B cell (primary cell): ENCODE results near the gene PTRH2. TPM values are rescaled to one million over a fixed set of nuclear protein-coding genes. Genes with fewer than 3 reads are reported as not detected.

Experiments used
- ATAC-seq: fragments of 200-7000 bp; cut with Tn5 transposase; one replicate; pipeline ENCODE4 v1.10.0; 2021; ENCODE audit warnings: low read depth, mild to moderate bottlenecking, moderate number of reproducible peaks, moderate library complexity
- CTCF ChIA-PET: fragments of 350-600 bp; sonication (Branson Sonifier 250); formaldehyde crosslinking; loops from one replicate; lab custom pipeline; 2021; ENCODE audit warnings: antibody characterized with exemption, inconsistent platforms; lab: Charles Lee
- POLR2A ChIA-PET: fragments of 350-600 bp; sonication (Branson Sonifier 250); formaldehyde crosslinking; loops from one replicate; lab custom pipeline; 2021; ENCODE audit warnings: antibody characterized with exemption; lab: Charles Lee
- DNase-seq: peaks from one replicate; pipeline ENCODE4 v3.0.0; 2013
- H2AFZ ChIP-seq: 2 replicates; pipeline ENCODE4 v1.6.1; 2012; ENCODE audit warnings: mild to moderate bottlenecking, low read depth, low read length; ENCODE audit not compliant: insufficient read depth, poor library complexity, severe bottlenecking
- H3K27ac ChIP-seq, 2 donors: 1 replicate in 1 of 2; 2 replicates in 1 of 2; pipeline ENCODE4 v1.5.1; 2012 to 2013; ENCODE audit warnings: low read length in 2 of 2, mild to moderate bottlenecking in 2 of 2, moderate library complexity in 1 of 2
- H3K27me3 ChIP-seq, 4 experiments: fragments of 200-600 bp in 1 of 4; sonication (generic) in 1 of 4; replicated peaks in 1 of 4; 1 replicate in 2 of 4; 2 replicates in 2 of 4; pipeline versions ENCODE4 v1.6.1 to v1.7.0; 2013 to 2016; ENCODE audit warnings: low read length in 3 of 4, mild to moderate bottlenecking in 2 of 4, mixed read lengths in 1 of 4, moderate library complexity in 1 of 4; ENCODE audit not compliant: insufficient read depth in 4 of 4, control insufficient read depth in 3 of 4; ENCODE audit errors: control extremely low read depth in 1 of 4
- H3K36me3 ChIP-seq, 2 experiments: replicated peaks in 1 of 2; 1 replicate in 1 of 2; 2 replicates in 1 of 2; pipeline versions ENCODE4 v1.6.1 to v1.7.1; 2013; ENCODE audit warnings: low read length in 1 of 2; ENCODE audit not compliant: insufficient read depth in 2 of 2, control insufficient read depth in 1 of 2; ENCODE audit errors: control extremely low read depth in 1 of 2, extremely low read depth in 1 of 2
- H3K4me1 ChIP-seq, 2 donors: fragments of 200-600 bp in 1 of 2; sonication (generic) in 1 of 2; 1 replicate in 1 of 2; 2 replicates in 1 of 2; pipeline versions ENCODE4 v1.5.1 to v1.6.1; 2013 to 2017; ENCODE audit warnings: low read length in 2 of 2; ENCODE audit not compliant: control insufficient read depth in 2 of 2, insufficient read depth in 2 of 2
- H3K4me2 ChIP-seq: replicated peaks from 2 replicates; pipeline ENCODE3; 2012; ENCODE audit warnings: mild to moderate bottlenecking, low read depth, low read length; ENCODE audit not compliant: poor library complexity, severe bottlenecking
- H3K4me3 ChIP-seq, 5 experiments: fragments of 200-600 bp in 1 of 5; sonication (generic) in 1 of 5; 1 replicate in 3 of 5; 2 replicates in 2 of 5; pipeline versions ENCODE4 v1.5.1 to v1.7.0; 2011 to 2016; ENCODE audit warnings: low read length in 4 of 5, mild to moderate bottlenecking in 4 of 5, low read depth in 2 of 5, control low read depth in 1 of 5, moderate library complexity in 1 of 5; ENCODE audit not compliant: insufficient read depth in 1 of 5; ENCODE audit errors: control extremely low read depth in 1 of 5, extremely low read depth in 1 of 5
- H3K79me2 ChIP-seq: fragments of 200-600 bp; sonication (generic); one replicate; pipeline ENCODE4 v1.6.0; 2016; ENCODE audit warnings: low read length; ENCODE audit not compliant: control insufficient read depth, insufficient read depth
- H3K9ac ChIP-seq: fragments of 200-600 bp; sonication (generic); 2 replicates; pipeline ENCODE4 v1.6.1; 2017; ENCODE audit warnings: mild to moderate bottlenecking, low read length, moderate library complexity
- H3K9me3 ChIP-seq, 3 donors: one replicate each; pipeline versions ENCODE4 v1.6.1 to v1.7.1; 2013; ENCODE audit warnings: low read length in 2 of 3; ENCODE audit not compliant: control insufficient read depth in 2 of 3, insufficient read depth in 1 of 3; ENCODE audit errors: control extremely low read depth in 1 of 3
- H4K20me1 ChIP-seq: 2 replicates; pipeline ENCODE4 v1.6.0; 2012; ENCODE audit warnings: mild to moderate bottlenecking, low read length; ENCODE audit not compliant: insufficient read depth, control insufficient read depth, poor library complexity, severe bottlenecking
- H3K27ac Mint-ChIP-seq: one replicate; pipeline ENCODE4 v1.8.0; 2021; ENCODE audit warnings: mixed read lengths
- H3K27me3 Mint-ChIP-seq: one replicate; pipeline ENCODE4 v1.8.0; 2021; ENCODE audit warnings: mixed read lengths
- H3K4me1 Mint-ChIP-seq: one replicate; pipeline ENCODE4 v1.8.0; 2021; ENCODE audit warnings: mixed read lengths
- H3K4me3 Mint-ChIP-seq: one replicate; pipeline ENCODE4 v1.8.0; 2021; ENCODE audit warnings: mixed read lengths
- H3K9me3 Mint-ChIP-seq: one replicate; pipeline ENCODE4 v1.8.0; 2022; ENCODE audit warnings: mixed read lengths; ENCODE audit not compliant: insufficient read depth
- EZH2 ChIP-seq: IDR thresholded peaks from 2 replicates; pipeline ENCODE4 v1.6.1; 2012; ENCODE audit warnings: borderline replicate concordance, low read depth, mild to moderate bottlenecking, moderate library complexity, low read length; ENCODE audit not compliant: insufficient read depth, poor library complexity, severe bottlenecking
- WGBS: methylation state at CpG from one replicate; pipeline ENCODE4 v1.1.5; 2013; ENCODE audit warnings: missing lambda C conversion rate; ENCODE audit not compliant: insufficient coverage; 5-methylcytosine and 5-hydroxymethylcytosine counted together
- intact Hi-C: fragments of 100-400 bp; cut with micrococcal nuclease; formaldehyde crosslinking; loops from one replicate; pipeline ENCODE4 v1.10.0; 2022
- polyA plus RNA-seq: library from polyadenylated mRNA; depleted of rRNA; stranded (reverse); fragments of >200 nt; gene quantifications from 2 replicates; pipeline ENCODE4 v1.2.3, GENCODE V29; 2012
- total RNA-seq, 2 donors: library from RNA; stranded (reverse); fragments of 120-200 nt in 1 of 2; gene quantifications; 1 replicate in 1 of 2; 2 replicates in 1 of 2; pipeline versions ENCODE4 v1.2.3 to v1.2.4, GENCODE V29; 2013 to 2022
- TF ChIP-seq, protein P1 (sequence below): fragments of 200-600 bp; IDR thresholded peaks from one replicate; pipeline ENCODE4 v1.8.0; 2022; ENCODE audit warnings: antibody characterized with exemption, mild to moderate bottlenecking

The PTRH2 gene
- total and polyA plus RNA-seq, 2 donors (not counting 1 experiment from before 2014, with no cell fraction given) = 7.1 to 22.7 TPM

DNA sequence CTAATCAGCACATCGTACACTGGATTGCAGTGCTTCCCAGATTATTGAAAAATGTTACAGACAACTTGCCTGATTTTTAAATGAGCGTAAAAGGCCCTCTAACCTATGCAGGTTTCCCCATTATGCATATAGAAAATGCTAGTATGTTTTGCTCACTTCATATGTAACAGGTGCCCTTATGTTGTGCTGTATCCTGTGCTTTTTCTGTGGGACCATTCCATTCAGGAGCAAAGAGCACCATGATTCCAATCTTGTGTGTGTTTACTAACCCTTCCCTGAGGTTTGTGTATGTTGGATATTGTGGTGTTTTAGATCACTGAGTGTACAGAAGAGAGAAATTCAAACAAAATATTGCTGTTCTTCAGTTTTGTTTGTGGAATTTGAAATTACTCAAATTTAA is 12.9 kb downstream of the PTRH2 start:
- ChIA-PET CTCF (no interaction called here), POLR2A (no interaction called here)
- Histone ChIP-seq H3K4me3 (no peak overlapping the region), H3K79me2 (peaks cover 39% of the 10 kb centered on the region), H3K27me3 (no peaks in the 10 kb centered on the region), H3K4me2 (no peak overlapping the region), H2AFZ (no peak overlapping the region), H3K4me1 (no peaks in the 10 kb centered on the region), H3K36me3 (peaks cover 29 to 82% of the 10 kb centered on the region in 2 experiments), H4K20me1 (peaks cover 28% of the 10 kb centered on the region), H3K9ac (no peak overlapping the region), H3K27ac (no peak overlapping the region), H3K9me3 (no peaks in the 10 kb centered on the region)
- Mint-ChIP-seq H3K4me1 (peaks cover 20% of the 10 kb centered on the region), H3K27ac (no peak overlapping the region), H3K9me3 (no peaks in the 10 kb centered on the region), H3K27me3 (no peaks in the 10 kb centered on the region), H3K4me3 (no peak overlapping the region)
- TF ChIP-seq EZH2 = no peak
- TF ChIP-seq, protein P1, sequence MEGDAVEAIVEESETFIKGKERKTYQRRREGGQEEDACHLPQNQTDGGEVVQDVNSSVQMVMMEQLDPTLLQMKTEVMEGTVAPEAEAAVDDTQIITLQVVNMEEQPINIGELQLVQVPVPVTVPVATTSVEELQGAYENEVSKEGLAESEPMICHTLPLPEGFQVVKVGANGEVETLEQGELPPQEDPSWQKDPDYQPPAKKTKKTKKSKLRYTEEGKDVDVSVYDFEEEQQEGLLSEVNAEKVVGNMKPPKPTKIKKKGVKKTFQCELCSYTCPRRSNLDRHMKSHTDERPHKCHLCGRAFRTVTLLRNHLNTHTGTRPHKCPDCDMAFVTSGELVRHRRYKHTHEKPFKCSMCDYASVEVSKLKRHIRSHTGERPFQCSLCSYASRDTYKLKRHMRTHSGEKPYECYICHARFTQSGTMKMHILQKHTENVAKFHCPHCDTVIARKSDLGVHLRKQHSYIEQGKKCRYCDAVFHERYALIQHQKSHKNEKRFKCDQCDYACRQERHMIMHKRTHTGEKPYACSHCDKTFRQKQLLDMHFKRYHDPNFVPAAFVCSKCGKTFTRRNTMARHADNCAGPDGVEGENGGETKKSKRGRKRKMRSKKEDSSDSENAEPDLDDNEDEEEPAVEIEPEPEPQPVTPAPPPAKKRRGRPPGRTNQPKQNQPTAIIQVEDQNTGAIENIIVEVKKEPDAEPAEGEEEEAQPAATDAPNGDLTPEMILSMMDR = no peak
- DNase-seq (no peak), ATAC-seq (no peak)
- intact Hi-C loops = no loop called here
- no CpG with 5 or more reads among the region's 2 CpGs for WGBS

DNA sequence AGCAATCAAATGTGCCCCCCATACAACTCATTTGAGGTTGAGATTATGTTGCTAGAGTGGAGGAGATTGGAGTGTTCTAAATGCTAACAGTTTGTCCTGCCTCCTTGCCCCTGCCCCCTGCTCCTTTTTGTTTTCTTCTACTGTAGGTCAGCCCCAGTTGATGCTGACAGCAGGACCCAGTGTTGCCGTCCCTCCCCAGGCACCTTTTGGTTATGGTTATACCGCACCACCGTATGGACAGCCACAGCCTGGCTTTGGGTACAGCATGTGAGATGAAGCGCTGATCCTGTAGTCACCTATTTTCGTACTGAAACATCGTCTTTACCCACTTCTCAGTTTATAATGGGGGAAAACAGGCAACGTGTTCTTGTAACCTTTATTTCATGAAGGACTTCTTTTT is 13.6 kb downstream of the PTRH2 start:
- H3K79me2 ChIP-seq = peaks cover 37% of the 10 kb centered on the region
- POLR2A ChIA-PET = no interaction called here

More for the DNA sequence above, 13.6 kb downstream of the PTRH2 start:
- Histone ChIP-seq H3K4me3 (no peak overlapping the region), H4K20me1 (peaks cover 22% of the 10 kb centered on the region), H3K9ac (no peak overlapping the region), H3K4me1 (no peaks in the 10 kb centered on the region), H3K4me2 (no peak overlapping the region), H3K27ac (no peak overlapping the region), H2AFZ (no peak overlapping the region), H3K27me3 (no peaks in the 10 kb centered on the region), H3K36me3 (peaks cover 31 to 78% of the 10 kb centered on the region in 2 experiments), H3K9me3 (no peaks in the 10 kb centered on the region)
- H3K9me3 Mint-ChIP-seq = no peaks in the 10 kb centered on the region
- no peak for TF ChIP-seq EZH2
- TF ChIP-seq, protein P1 = no peak
- DNase-seq (no peak), ATAC-seq (no peak)
- H3K4me1 Mint-ChIP-seq = peaks cover 13% of the 10 kb centered on the region
- CTCF ChIA-PET = no interaction called here
- H3K4me3 Mint-ChIP-seq = no peak overlapping the region
- intact Hi-C loops = no loop called here
- 100% methylated on average over 6 of the region's 7 CpGs for WGBS
- no peak overlapping the region for H3K27ac Mint-ChIP-seq
- H3K27me3 Mint-ChIP-seq = no peaks in the 10 kb centered on the region
